CD4-positive, alpha-beta T cell treated with Interleukin-17A for 1 hour (primary cell): ENCODE data around the gene GBP6.
A peak's percentile ranks its signal among the peaks of the same experiment; 100 is the strongest.
"Not testable (repeated sequence)": the region's sequence is repeated elsewhere in the genome, so short reads cannot be mapped to it uniquely, and the experiment has no call there.

Experiments used
- DNase-seq: peaks from one replicate; pipeline ENCODE4 v3.0.0-alpha.2; 2020

GBP6 gene, protein sequence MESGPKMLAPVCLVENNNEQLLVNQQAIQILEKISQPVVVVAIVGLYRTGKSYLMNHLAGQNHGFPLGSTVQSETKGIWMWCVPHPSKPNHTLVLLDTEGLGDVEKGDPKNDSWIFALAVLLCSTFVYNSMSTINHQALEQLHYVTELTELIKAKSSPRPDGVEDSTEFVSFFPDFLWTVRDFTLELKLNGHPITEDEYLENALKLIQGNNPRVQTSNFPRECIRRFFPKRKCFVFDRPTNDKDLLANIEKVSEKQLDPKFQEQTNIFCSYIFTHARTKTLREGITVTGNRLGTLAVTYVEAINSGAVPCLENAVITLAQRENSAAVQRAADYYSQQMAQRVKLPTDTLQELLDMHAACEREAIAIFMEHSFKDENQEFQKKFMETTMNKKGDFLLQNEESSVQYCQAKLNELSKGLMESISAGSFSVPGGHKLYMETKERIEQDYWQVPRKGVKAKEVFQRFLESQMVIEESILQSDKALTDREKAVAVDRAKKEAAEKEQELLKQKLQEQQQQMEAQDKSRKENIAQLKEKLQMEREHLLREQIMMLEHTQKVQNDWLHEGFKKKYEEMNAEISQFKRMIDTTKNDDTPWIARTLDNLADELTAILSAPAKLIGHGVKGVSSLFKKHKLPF

DNA sequence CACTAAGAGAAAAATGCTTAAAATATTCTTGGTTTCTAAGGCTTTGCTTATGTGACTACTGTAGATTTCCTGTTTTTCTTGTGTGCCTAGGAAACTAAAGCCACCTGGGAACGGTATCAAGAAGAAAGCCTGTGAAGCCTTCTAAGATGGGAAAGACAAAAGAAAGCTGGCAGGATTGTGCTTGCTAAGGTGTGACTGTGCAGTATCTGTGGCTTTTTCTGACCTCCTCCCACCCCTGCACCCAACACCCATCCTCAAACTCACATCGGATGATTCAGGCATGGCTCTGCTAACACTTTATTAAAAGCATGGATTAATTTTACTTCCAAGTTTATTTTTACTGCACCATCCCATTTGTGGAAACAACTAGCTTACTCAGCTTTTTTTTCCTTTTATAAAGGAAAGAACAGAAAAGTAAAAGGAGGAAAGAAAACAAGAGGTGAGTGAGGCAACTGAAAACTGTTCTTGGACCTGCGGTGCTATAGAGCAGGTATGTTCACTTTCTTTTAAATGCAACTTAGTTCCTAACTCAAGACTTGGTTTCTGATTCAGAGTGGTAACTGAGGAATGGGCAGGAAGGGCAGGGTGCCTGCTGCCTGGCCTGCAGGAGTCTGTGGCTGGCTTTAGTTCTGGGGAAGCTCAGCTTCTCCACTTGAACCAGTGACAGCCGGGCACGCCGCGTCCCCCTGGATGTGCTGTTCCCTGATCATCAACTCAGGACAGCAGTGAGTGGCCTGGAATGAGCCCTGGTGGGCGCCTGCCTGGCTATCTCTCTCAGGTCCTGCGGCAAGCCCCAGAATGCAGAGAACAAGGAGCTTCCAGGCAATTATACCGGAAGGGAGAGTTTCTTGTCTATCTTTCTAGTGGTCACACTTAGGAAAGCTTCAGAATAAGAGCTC is at the start of gene GBP6:
TSS of gene GBP6 (plus strand) at position 422 of the 899 bp plus-strand sequence. CDS start 4,493 bp downstream, outside the sequence.
- no peak for DNase-seq

DNA sequence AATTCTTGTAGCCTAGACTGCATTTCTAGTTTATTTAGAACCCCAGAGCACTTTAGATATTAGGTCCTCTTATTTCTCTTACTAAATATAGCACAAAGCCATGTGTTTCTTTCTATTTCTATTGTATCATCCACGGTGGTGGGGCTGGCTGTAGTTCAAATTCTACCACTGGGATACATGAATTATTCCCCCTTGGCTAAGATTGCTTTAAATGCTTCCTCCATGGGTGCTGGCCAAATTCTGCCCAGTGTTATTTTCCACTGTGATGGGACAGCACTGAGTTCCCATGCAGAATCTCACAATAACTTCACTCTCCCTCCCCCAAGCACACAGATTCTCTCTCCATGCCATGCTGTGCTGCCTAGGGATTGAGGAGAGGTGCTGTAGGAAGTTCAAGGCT is 41.5 kb upstream of the GBP6 start:
- DNase-seq: no peak

DNA sequence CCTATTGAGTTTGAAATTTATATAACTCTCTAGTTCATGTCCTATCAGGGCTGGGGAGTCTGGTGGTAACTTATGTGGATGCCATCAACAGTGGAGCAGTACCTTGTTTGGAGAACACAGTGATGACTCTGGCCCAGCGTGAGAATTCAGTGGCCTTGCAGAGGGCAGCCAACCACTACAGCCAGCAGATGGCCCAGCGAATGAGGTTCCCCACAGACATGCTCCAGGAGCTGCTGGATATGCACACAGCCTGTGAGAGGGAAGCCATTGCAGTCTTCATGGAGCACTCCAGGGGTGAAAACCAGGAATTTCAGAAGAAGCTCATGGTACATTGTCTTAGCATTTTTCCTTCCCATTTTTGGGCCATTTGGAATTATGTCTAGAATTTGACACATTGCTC is 32.0 kb upstream of the GBP6 start:
- no peak for DNase-seq

DNA sequence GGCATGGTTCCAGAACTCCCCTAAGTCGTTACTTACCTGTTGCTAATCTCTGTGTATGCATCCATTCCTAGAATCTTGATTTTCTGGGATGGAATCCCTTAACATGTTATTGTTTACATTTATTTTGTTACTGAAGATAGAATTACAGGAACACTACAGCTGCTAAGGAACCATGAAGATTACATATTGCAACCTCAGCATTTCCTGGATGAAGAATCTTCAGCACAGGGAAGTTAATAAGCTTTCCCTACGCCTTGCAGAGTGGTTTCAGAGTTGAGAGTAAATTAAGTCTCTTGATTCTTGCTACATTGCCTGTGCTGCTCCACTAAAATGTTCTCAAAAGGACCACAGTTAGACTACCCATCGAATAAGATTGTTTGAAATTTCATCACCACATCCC is 31.4 kb upstream of the GBP6 start:
- no peak for DNase-seq

DNA sequence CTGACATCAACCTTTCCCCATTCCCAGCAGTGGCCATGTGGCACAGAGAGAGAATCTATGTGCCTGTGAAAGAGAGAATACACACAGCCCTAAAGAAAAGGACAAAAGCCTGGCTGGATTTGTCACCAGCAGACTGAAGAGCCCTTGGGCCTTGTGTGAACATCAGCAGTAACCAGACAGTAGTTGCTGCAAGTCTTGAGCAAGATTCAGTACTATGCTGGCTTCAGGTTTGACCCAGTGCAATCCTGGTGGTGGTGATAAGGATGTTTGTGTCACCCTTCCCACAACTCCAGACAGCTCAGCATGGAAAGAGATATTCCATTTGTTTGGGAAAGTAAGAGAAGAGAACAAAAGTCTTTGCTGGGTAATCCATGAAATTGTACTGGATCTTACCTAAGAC is 28.4 kb upstream of the GBP6 start:
- no peak for DNase-seq

DNA sequence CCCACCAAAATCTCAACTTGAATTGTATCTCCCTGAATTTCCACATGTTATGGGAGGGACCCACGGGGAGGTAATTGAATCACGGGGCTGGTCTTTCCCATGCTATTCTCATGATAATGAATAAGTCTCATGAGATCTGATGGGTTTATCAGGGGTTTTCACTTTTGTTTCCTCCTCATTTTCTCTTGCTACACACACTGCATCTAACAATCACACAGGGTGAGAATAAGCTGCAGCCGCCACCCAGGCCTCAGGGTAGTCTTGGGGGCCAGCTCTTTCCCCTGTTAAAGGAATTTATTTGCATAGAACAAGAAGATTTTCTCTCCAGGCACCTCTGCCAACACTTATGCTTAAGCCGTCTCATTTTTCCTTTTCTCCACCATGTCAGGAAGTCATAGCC is 26.0 kb upstream of the GBP6 start:
- no peak for DNase-seq

DNA sequence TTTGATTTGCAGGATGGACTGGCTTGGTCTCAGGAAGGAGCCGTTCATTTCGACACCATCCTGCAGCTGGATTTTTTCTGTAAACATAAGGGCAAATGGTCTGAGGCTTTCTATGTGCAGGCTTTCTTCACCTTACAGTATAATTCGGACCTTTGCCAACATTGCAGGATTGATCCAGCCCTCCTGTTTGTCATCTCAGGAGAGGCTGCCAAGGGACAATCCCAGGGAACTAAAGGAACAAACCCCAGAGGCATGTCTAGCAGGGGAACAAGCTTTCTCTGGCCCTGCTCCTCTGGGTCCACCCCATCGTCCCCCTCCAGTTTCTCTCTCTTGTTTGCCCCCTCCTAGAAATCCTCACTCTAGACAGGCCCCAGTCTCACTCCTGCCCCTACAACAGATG is 24.8 kb upstream of the GBP6 start:
- no peak for DNase-seq

DNA sequence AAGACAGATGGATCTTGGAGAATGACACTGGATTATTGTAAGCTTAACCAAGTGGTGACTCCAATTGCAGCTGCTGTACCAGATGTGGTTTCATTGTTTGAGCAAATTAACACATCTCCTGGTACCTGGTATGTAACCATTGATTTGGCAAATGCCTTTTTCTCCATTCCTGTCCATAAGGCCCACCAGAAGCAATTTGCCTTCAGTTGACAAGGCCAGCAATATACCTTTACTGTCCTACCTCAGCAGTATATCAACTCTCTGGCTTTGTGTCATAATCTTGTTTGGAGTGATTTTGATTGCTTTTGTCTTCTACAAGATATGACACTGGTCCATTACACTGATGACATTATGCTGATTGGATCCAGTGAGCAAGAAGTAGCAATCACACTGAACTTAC is 18.4 kb upstream of the GBP6 start:
- DNase-seq: not testable (repeated sequence)

DNA sequence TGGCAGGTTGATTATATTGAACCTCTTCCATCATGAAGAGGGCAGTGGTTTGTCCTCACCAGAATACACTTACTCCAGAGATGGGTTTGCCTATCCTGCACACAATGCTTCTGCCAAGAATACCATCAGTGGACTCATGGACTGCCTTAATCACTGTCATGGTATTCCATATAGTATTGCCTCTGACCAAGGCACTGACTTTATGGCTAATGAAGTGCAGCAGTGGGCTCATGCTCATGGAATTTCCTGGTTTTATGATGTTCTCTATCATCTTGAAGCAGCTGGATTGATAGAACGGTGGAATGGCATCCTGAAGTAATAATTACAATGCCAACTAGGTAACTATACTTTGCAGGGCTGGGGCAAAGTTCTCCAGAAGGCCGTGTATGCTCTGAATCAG is 16.6 kb upstream of the GBP6 start:
- DNase-seq: no peak

DNA sequence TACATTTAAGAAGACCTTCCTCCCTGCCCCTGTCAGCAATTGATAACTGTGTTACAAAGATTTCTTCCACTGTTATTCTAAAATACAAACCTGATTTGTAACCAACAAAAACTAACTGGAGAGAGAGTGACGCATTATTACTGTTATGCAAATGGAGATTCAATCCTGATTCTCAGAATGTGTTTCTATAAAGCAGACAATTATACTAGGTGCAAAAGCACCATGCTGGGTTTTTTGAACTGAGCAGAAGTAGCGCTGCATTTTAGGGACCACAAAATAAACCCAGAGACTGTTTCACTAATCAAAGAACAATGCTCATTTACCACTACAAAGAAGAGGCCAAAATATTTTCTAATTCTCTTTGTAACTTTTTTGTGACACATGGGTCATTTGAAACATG is 13.6 kb upstream of the GBP6 start:
- DNase-seq: no peak

DNA sequence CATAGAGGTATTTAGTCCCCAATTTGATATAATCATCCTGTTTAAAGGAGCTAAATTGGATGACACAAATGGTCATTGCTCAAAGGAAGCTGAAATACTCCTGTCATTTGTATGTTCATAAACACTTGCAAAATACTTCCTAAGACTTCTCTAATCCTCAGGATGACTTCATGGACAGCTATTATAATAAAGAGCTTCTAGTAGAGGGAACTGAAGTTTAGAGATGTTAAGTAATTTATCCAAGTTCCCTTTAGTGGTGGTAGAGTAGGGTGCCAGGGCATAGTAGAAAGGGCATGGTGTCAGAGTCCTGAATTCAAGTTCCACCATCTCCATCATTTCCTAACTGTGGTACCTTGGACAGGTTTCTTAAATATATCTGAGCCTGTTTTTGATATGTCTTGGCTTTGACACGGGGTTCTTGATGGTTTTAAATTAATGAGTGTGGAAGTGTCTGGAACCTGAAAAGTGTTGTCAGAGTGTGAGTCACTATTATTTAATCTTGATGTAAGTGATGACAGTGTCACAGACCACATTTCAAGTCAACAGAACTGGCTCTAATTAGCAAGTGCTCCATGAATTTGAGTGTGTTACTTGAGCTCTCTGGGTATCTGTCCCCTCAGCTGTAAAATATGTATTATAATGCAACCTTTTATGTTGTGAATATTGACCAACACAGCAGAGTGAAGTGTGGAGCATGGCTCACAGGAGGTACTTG is 12.1 kb upstream of the GBP6 start:
- no peak for DNase-seq

DNA sequence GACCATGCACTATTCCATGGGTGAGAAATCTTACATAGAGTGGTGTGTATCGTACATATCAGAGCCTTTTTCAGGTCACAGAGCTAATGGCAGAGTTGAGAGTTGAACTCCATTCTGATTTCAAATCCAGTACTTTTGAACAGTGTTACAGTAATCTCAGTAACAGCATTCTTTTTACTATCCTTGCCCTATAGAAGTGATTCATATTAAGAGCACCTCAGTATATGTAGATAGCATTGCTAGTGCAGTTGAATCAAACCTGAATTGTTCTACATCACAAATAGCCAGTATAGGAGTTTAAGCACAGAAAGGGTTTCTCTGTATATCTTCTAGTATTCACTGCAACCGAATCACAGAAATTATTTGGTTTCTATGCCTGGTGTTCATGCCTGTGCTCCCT is 11.4 kb upstream of the GBP6 start:
- DNase-seq: no peak

DNA sequence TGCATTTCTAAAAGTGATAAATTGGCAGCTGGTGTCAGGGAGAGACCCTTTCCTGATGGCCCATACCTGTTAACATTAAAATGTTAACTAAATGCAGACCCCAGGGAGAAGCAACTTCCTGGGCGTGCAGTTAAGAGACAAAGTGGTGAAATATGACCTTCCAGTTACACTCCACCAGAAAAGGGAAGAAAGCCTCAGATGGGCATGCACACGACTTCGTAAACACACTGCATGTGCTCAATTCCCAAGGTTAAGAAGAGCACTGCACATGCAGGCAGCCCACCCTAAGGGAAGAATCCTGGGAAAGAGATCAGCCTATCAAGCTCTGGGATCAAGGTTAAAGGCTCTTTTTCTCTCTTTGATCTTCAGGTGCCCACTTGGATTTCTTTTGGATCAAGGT is 9.7 kb upstream of the GBP6 start:
- DNase-seq: no peak

DNA sequence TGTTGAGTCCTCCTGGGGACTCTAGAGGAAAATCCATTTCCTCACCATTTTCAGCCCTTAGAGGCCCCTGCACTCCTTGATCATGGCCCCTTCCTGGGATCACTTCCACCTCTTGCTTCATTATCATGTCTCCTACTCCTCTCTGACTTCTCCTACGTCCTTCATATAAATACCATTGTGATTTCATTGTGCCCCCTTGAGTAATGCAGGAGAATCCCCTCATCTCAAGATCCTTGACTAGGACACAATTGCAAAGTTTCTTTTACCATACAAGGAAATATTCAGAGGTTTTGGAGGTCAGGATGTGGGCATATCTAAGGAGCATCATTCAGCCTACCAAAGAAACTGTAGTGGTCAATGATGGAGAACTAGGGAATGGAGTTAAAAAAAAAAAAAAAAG is 8.8 kb upstream of the GBP6 start:
- no peak for DNase-seq

DNA sequence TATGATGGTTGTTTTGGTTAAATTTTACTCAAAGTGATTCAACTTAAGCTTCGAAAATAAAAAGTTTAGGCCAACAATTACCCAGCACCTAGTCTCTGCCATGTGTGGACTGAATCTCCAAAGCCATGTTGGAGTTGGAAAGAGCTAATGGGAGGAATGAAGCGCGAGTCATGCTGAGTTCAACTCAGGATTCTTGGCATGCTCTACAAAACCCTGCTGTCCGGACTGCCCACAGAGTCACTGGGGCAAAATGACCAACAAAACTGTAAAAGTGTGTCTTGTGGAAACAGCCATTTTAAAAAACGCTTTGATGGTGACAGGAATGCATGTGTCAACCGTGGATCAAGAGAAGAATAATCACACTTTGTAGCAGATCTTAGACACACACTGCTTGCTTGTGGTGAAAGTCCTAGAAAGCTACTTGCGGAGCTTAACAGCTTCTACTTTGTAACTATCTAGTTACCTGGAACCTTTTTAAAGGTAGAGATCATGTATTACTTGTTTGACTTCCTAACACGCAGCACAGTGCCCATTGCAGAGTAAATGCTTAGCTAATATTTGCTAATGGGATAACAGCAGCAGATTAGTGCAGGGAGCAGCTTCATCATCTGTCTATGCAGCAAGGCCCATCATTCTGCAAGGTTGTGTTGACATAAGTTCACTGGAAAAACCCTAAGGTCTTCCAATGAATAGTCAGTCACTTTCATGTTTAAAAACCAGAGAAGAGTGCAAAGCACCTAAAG is 7.0 kb upstream of the GBP6 start:
- no peak for DNase-seq

DNA sequence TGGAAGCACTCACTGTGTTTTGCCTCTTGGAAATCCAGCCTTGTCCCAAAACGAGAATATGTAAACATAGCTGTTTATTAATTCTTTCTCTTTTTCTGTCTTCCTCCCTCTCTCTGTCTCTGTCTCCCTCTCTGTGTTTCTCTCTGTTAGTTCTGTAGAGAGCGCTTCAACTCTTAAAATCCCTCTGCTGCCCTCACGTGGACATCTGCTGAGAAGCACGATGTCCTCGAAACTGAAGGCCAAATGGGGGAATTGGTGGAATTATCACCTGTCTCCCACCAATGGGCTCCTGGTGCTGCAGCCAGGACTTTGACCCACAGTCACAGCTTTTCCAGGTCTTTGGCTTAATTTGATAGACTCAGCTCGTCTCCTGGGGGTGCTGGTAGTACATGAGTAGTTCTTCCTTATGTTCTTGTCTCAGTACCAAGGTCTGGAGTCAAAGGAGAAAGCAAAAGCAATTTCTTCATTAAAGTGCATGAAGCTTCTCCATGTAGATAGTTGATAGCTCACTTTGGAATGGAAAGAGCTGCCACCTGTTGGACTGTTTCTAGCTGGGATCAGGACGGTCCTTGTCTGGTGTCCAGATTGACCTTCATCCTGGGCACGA is 5.5 kb upstream of the GBP6 start:
- DNase-seq: peak; percentile 88

DNA sequence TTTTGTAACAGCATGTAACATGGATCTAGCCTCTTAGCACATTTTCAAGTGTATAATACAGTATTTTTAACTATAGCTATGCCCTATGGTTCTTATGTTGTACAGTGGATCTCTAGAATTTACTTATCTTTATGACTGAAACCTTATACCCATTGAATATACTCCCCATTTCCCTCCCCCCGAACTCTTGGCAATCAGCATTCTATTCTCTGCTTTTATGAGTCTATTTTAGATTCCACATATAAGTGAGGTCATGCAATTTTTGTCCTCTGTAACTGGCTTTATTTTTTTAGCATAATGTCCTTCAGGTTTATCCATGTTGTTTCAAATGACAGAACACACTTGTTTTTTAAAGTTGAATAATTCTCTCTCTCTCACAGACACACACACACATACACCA is 3.1 kb upstream of the GBP6 start:
- no peak for DNase-seq

DNA sequence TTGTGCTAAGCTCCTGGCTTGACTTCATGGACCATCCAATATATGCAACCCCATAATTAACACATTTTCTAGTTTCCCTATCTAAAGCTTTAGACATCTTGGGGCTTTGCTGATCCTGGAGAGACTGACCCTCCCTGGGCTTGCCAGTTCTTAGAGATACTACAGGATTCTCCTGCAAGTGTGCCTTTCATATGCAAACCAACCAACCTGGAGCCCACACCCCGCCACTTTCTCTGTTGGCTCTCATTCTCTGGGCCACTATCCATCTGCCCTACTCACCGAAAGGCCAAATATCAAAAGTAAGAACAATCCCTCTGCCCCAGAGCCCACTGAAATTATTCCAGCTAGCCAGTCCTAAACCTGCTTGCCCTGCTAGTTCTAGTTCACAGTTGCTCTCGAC is 2.2 kb upstream of the GBP6 start:
- DNase-seq: no peak

DNA sequence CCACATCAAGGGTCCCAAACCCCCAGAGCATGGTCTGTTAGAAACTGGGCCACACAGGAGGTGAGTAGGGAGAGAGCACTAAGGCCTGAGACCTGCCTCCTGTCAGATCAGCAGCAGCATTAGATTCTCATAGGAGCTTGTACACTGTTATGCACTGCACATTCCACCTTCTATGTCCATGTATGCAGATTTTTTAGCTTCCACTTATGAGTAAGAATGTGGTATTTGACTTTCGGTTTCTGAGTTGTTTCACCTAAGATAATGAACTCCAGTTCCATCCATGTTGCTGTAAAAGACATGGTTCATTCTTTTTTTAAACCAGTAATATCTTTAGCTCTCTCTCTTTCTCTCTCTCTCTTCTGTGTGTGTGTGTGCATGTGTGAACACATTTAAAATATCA is 663 bp upstream of the GBP6 start:
- peak; percentile 13 for DNase-seq

DNA sequence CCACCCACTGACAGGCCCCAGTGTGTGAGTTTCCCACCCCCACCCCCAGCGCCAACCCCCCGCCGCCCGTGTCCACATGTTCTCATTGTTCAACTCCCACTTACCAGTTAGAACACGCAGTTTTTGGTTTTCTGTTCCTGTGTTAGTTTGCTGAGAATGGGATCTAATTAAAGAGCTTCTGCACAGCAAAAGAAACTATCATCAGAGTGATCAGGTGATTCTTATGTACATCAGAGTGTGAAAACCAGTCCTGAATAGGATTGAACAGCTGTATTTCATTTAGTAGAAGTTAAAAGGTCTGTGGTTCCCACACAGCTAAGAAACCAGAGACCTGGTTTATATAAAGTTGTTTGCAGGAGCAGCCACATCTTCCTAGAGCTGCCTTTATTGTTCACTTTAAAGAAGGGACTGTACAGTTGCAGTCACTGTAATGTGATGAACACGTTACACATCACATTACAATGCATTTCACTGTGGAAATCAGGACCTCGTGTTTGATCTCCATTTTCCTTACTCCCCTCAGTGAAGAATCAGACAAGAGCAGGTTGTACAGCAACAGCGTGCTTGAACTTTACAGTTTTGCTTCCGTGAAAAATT is 1.2 kb downstream of the GBP6 start:
- no peak for DNase-seq

DNA sequence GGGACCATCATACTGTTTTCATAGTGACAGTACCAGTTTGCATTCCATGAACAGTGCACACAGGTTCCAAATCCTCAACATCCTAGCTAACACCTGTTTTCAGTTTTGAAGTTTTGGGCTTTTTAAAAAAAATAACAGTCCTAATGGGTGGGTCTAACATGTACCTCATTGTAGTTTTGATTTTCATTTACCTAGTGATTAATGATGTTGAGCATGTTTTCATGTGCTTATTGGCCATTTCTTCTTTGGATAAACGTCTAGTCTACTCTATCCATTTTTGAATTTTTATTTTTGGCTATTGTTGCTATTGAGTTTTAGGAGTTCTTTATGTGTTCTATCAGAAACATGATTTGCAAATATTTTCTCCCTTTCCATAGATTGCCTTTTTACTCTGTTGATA is 3.4 kb downstream of the GBP6 start:
- no peak for DNase-seq
